ENCODE results near the gene SLC12A8.

Gene SLC12A8

GRCh38 chr3:125136515-125136914 lies 76.0 kb downstream of the SLC12A8 start:
- no peak for TF ChIP-seq CTCF (IDR thresholded peaks at IDR 0.05; ENCODE audit: insufficient read depth, low read depth, low read length, missing control alignments)
- H3K4me3 ChIP-seq (ENCODE audit: low read length): no peak overlapping the region
- no peak for DNase-seq (ENCODE audit: low read depth)

- peak; percentile 56 for DNase-seq (ENCODE audit: low read depth)
- TF ChIP-seq CTCF (IDR thresholded peaks at IDR 0.05; ENCODE audit: insufficient read depth, low read depth, low read length, missing control alignments): no peak
- H3K4me3 ChIP-seq (ENCODE audit: low read length): no peak overlapping the region
Observed at GRCh38 chr3:125134952-125135351, 77.6 kb downstream of the SLC12A8 start.

GRCh38 chr3:125132815-125133214 lies 79.7 kb downstream of the SLC12A8 start:
- DNase-seq (ENCODE audit: low read depth): no peak
- no peak overlapping the region for H3K4me3 ChIP-seq (ENCODE audit: low read length)
- TF ChIP-seq CTCF (IDR thresholded peaks at IDR 0.05; ENCODE audit: insufficient read depth, low read depth, low read length, missing control alignments): no peak

- no peak overlapping the region for H3K4me3 ChIP-seq (ENCODE audit: low read length)
- no peak for TF ChIP-seq CTCF (IDR thresholded peaks at IDR 0.05; ENCODE audit: insufficient read depth, low read depth, low read length, missing control alignments)
- peak; percentile 93 for DNase-seq (ENCODE audit: low read depth)
Observed at GRCh38 chr3:125129512-125129997, 83.0 kb downstream of the SLC12A8 start.

GRCh38 chr3:125128861-125129501 lies 83.6 kb downstream of the SLC12A8 start:
- TF ChIP-seq CTCF (IDR thresholded peaks at IDR 0.05; ENCODE audit: insufficient read depth, low read depth, low read length, missing control alignments): no peak
- DNase-seq (ENCODE audit: low read depth): no peak
- H3K4me3 ChIP-seq (ENCODE audit: low read length): no peak overlapping the region

- no peak for DNase-seq (ENCODE audit: low read depth)
Observed at GRCh38 chr3:125126323-125126722, 86.2 kb downstream of the SLC12A8 start.

More at GRCh38 chr3:125126323-125126722, 86.2 kb downstream of the SLC12A8 start:
- TF ChIP-seq CTCF (IDR thresholded peaks at IDR 0.05; ENCODE audit: insufficient read depth, low read depth, low read length, missing control alignments): no peak
- H3K4me3 ChIP-seq (ENCODE audit: low read length): no peak overlapping the region

All from epithelial cell of esophagus (primary cell).